WI38 (cell line): ENCODE data around the gene SOD3.

Experiments used
- H3K4me3 ChIP-seq: 2 replicates; pipeline ENCODE4 v1.5.1; 2011; ENCODE audit warnings: low read depth, mild to moderate bottlenecking, control low read depth, low read length
- CTCF ChIP-seq: IDR thresholded peaks from 2 replicates; pipeline ENCODE4 v1.5.1; 2012; ENCODE audit warnings: low read depth, mild to moderate bottlenecking, control low read depth, low read length

The SOD3 gene

GRCh38 chr4:24783506-24783905, 11.9 kb upstream of the SOD3 start:
- H3K4me3 ChIP-seq, result no peak overlapping the region
- no peak for TF ChIP-seq CTCF

- no peak for TF ChIP-seq CTCF
These were observed 4.3 kb upstream of the SOD3 start for GRCh38 chr4:24791043-24791442.

GRCh38 chr4:24792552-24792951, 2.8 kb upstream of the SOD3 start:
- H3K4me3 ChIP-seq, result no peak overlapping the region
- TF ChIP-seq CTCF, result no peak

More at GRCh38 chr4:24791043-24791442, 4.3 kb upstream of the SOD3 start:
- H3K4me3 ChIP-seq, result no peak overlapping the region

- TF ChIP-seq CTCF, result 0 out of 2 replicates have a peak, but pooled peaks have one; percentile 5
These were observed 2.0 kb upstream of the SOD3 start for GRCh38 chr4:24793219-24794005.

GRCh38 chr4:24794051-24794450, 1.3 kb upstream of the SOD3 start:
- H3K4me3 ChIP-seq, result no peak overlapping the region
- TF ChIP-seq CTCF, result no peak

More at GRCh38 chr4:24793219-24794005, 2.0 kb upstream of the SOD3 start:
- no peak overlapping the region for H3K4me3 ChIP-seq

- TF ChIP-seq CTCF, result no peak
- H3K4me3 ChIP-seq, result no peak overlapping the region
These were observed 893 bp upstream of the SOD3 start for GRCh38 chr4:24794480-24794879.

- peak overlapping the region; percentile 21 for H3K4me3 ChIP-seq
- no peak for TF ChIP-seq CTCF
These were observed 451 bp downstream of the SOD3 start for GRCh38 chr4:24795666-24796381.
